Suprapubic skin (tissue), 4 donors: ENCODE data around the gene POLL. TPM values are rescaled to one million over a fixed set of nuclear protein-coding genes. Genes with fewer than 3 reads are reported as not detected.

Experiments used
- DNase-seq, 2 donors: peaks; one replicate each; pipeline ENCODE4 v3.0.0-alpha.2; 2019; ENCODE audit warnings: low spot score in 2 of 2
- H3K27ac ChIP-seq: fragments of 200-600 bp; sonication (generic); one replicate; pipeline ENCODE4 v1.5.1; 2019
- H3K27me3 ChIP-seq: fragments of 200-600 bp; sonication (generic); one replicate; pipeline ENCODE4 v1.5.1; 2019
- H3K36me3 ChIP-seq: fragments of 200-600 bp; sonication (generic); one replicate; pipeline ENCODE4 v1.5.1; 2019
- H3K4me1 ChIP-seq: fragments of 200-600 bp; sonication (generic); one replicate; pipeline ENCODE4 v1.5.1; 2019
- H3K4me3 ChIP-seq: fragments of 200-600 bp; sonication (generic); one replicate; pipeline ENCODE4 v1.5.1; 2019; ENCODE audit warnings: mild to moderate bottlenecking
- H3K9me3 ChIP-seq: fragments of 200-600 bp; sonication (generic); one replicate; pipeline ENCODE4 v1.5.1; 2019
- EP300 ChIP-seq: sonication (generic); formaldehyde crosslinking; IDR thresholded peaks from one replicate; pipeline ENCODE4 v1.6.1; 2017; ENCODE audit warnings: antibody characterized with exemption
- POLR2A ChIP-seq, 2 donors: fragments of 450-650 bp; IDR thresholded peaks; one replicate each; pipeline ENCODE4 v1.6.1; 2017; ENCODE audit warnings: antibody characterized with exemption in 2 of 2, mild to moderate bottlenecking in 2 of 2, moderate library complexity in 2 of 2
- POLR2AphosphoS5 ChIP-seq, 3 donors: sonication (generic); formaldehyde crosslinking; IDR thresholded peaks; one replicate each; pipeline ENCODE4 v1.6.1; 2017; ENCODE audit warnings: antibody characterized with exemption in 3 of 3
- WGBS: methylation state at CpG from one replicate; pipeline ENCODE4 v1.1.5; 2018; 5-methylcytosine and 5-hydroxymethylcytosine counted together
- total RNA-seq, 4 donors: library from RNA; depleted of rRNA; stranded (reverse); fragments of >200 nt; gene quantifications; one replicate each; pipeline ENCODE4 v1.1.0, GENCODE V29; 2016
- TF ChIP-seq, protein P1 (sequence below), 2 donors: fragments of 200-600 bp in 1 of 2; fragments of 450-650 bp in 1 of 2; sonication (generic) in 1 of 2; IDR thresholded peaks; one replicate each; pipeline ENCODE4 v1.5.1; 2016 to 2019; ENCODE audit warnings: antibody characterized with exemption in 2 of 2, mild to moderate bottlenecking in 1 of 2, moderate library complexity in 1 of 2

Gene POLL
- total RNA-seq, 4 donors from 2014 or later: 13.5 to 32.3 (median 20.6) TPM

- H3K27me3 ChIP-seq: no peaks in the 10 kb centered on the region
- TF ChIP-seq EP300 (no peak), POLR2AphosphoS5 (IDR thresholded peaks at IDR 0.05) (no peak), POLR2A (IDR thresholded peaks at IDR 0.05) (no peak)
- TF ChIP-seq, protein P1, sequence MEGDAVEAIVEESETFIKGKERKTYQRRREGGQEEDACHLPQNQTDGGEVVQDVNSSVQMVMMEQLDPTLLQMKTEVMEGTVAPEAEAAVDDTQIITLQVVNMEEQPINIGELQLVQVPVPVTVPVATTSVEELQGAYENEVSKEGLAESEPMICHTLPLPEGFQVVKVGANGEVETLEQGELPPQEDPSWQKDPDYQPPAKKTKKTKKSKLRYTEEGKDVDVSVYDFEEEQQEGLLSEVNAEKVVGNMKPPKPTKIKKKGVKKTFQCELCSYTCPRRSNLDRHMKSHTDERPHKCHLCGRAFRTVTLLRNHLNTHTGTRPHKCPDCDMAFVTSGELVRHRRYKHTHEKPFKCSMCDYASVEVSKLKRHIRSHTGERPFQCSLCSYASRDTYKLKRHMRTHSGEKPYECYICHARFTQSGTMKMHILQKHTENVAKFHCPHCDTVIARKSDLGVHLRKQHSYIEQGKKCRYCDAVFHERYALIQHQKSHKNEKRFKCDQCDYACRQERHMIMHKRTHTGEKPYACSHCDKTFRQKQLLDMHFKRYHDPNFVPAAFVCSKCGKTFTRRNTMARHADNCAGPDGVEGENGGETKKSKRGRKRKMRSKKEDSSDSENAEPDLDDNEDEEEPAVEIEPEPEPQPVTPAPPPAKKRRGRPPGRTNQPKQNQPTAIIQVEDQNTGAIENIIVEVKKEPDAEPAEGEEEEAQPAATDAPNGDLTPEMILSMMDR (IDR thresholded peaks at IDR 0.05): no peak
- no peak for DNase-seq
- H3K27ac ChIP-seq: no peak overlapping the region
- no peaks in the 10 kb centered on the region for H3K9me3 ChIP-seq
- peaks cover 28% of the 10 kb centered on the region for H3K36me3 ChIP-seq
- WGBS: 100% methylated on average over 1 of the region's 3 CpGs
- H3K4me3 ChIP-seq: no peak overlapping the region
- H3K4me1 ChIP-seq: peaks cover 9% of the 10 kb centered on the region
These were observed 13.0 kb downstream of the POLL start for GRCh38 chr10:101575091-101575490.

GRCh38 chr10:101573885-101574753 is 13.9 kb downstream of the POLL start:
- WGBS: 85% methylated on average over 23 of the region's 25 CpGs
- Histone ChIP-seq H3K4me3 (no peak overlapping the region), H3K27me3 (peaks cover 10% of the 10 kb centered on the region), H3K27ac (no peak overlapping the region), H3K4me1 (peaks cover 17% of the 10 kb centered on the region), H3K36me3 (peaks cover 19% of the 10 kb centered on the region), H3K9me3 (no peaks in the 10 kb centered on the region)
- no peak for DNase-seq
- TF ChIP-seq, protein P1 (IDR thresholded peaks at IDR 0.05): no peak
- no peak for TF ChIP-seq POLR2A (IDR thresholded peaks at IDR 0.05)
- TF ChIP-seq POLR2AphosphoS5 (IDR thresholded peaks at IDR 0.05): no peak
- no peak for TF ChIP-seq EP300

DNA sequence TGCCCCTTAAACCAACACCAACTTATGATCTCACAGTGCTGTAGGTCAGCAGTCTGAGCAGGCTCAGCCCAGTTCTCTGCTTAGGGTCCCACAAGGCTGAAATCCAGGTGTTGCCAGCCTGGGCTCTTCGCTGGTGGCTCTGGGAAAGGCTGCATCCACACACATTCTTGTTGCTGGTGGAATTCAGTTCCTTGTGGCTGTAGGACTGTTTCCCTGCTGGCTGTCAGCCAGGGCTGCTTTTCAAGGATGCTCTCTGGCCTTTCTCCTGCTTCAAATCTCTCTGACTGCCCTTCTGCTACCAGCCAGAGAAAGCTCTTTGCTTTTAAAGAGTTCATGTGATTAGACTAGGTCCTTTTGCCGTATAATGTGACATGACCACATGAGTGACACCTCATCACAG is 15.3 kb downstream of the POLL start:
- Histone ChIP-seq H3K9me3 (no peaks in the 10 kb centered on the region), H3K27me3 (peaks cover 21% of the 10 kb centered on the region), H3K4me1 (peaks cover 17% of the 10 kb centered on the region), H3K36me3 (peaks cover 5% of the 10 kb centered on the region), H3K27ac (no peak overlapping the region), H3K4me3 (no peak overlapping the region)
- DNase-seq: no peak
- TF ChIP-seq POLR2A (IDR thresholded peaks at IDR 0.05) (no peak), EP300 (no peak), POLR2AphosphoS5 (IDR thresholded peaks at IDR 0.05) (no peak)
- TF ChIP-seq, protein P1 (IDR thresholded peaks at IDR 0.05): no peak
- WGBS: 94% methylated on average over 2 of the region's 2 CpGs

GRCh38 chr10:101572126-101572525 is 15.9 kb downstream of the POLL start:
- 89% methylated on average over 7 of the region's 7 CpGs for WGBS
- TF ChIP-seq EP300 (no peak), POLR2A (IDR thresholded peaks at IDR 0.05) (no peak), POLR2AphosphoS5 (IDR thresholded peaks at IDR 0.05) (no peak)
- TF ChIP-seq, protein P1 (IDR thresholded peaks at IDR 0.05): no peak
- no peak overlapping the region for H3K4me3 ChIP-seq

GRCh38 chr10:101571271-101571925 is 16.7 kb downstream of the POLL start:
- DNase-seq: no peak
- Histone ChIP-seq H3K9me3 (no peaks in the 10 kb centered on the region), H3K36me3 (no peaks in the 10 kb centered on the region), H3K4me3 (no peak overlapping the region), H3K27ac (no peak overlapping the region), H3K4me1 (peaks cover 22% of the 10 kb centered on the region), H3K27me3 (peaks cover 35% of the 10 kb centered on the region)
- WGBS: 81% methylated on average over 4 of the region's 8 CpGs
- TF ChIP-seq, protein P1 (IDR thresholded peaks at IDR 0.05): no peak
- TF ChIP-seq POLR2A (IDR thresholded peaks at IDR 0.05) (no peak), EP300 (no peak), POLR2AphosphoS5 (IDR thresholded peaks at IDR 0.05) (no peak)

More at GRCh38 chr10:101572126-101572525, 15.9 kb downstream of the POLL start:
- Histone ChIP-seq H3K36me3 (no peaks in the 10 kb centered on the region), H3K9me3 (no peaks in the 10 kb centered on the region), H3K27ac (no peak overlapping the region), H3K27me3 (peaks cover 28% of the 10 kb centered on the region), H3K4me1 (peaks cover 17% of the 10 kb centered on the region)
- DNase-seq: no peak
